Testis (tissue), 2 donors: ENCODE measurements around the gene COL17A1.

ENCODE experiments used
- POLR2A ChIP-seq: fragments of 450-650 bp; IDR thresholded peaks from one replicate; pipeline ENCODE4 v1.6.1; 2017; ENCODE audit warnings: antibody characterized with exemption, mild to moderate bottlenecking, moderate library complexity
- TF ChIP-seq, protein P1 (sequence below), 3 experiments: fragments of 450-650 bp in 2 of 3; fragments of 200-600 bp in 1 of 3; sonication (generic) in 1 of 3; IDR thresholded peaks; one replicate each; pipeline ENCODE4 v1.5.1; 2016 to 2019; ENCODE audit warnings: antibody characterized with exemption in 3 of 3, mild to moderate bottlenecking in 2 of 3, moderate library complexity in 1 of 3

DNA sequence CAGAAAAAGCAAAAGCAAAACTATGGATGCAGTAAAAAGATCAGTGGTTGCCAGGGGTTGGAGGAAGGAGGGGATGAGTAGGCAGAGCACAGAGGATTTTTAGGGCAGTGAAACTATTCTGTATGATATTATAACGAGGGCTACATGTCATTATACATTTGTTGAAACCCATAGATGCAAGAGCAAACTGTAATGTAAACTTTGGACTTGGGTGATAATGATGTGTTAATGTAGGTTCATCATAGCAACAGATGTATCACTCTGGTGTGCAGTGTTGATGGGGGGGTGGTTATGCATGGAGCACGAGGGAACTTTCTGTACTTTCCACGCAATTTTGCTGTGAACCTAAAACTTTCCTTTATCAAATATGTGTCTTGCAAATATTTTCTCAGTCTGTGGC, 95.6 kb downstream of the COL17A1 start:
- TF ChIP-seq, protein P1, sequence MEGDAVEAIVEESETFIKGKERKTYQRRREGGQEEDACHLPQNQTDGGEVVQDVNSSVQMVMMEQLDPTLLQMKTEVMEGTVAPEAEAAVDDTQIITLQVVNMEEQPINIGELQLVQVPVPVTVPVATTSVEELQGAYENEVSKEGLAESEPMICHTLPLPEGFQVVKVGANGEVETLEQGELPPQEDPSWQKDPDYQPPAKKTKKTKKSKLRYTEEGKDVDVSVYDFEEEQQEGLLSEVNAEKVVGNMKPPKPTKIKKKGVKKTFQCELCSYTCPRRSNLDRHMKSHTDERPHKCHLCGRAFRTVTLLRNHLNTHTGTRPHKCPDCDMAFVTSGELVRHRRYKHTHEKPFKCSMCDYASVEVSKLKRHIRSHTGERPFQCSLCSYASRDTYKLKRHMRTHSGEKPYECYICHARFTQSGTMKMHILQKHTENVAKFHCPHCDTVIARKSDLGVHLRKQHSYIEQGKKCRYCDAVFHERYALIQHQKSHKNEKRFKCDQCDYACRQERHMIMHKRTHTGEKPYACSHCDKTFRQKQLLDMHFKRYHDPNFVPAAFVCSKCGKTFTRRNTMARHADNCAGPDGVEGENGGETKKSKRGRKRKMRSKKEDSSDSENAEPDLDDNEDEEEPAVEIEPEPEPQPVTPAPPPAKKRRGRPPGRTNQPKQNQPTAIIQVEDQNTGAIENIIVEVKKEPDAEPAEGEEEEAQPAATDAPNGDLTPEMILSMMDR (IDR thresholded peaks at IDR 0.05) = no peak
- no peak for TF ChIP-seq POLR2A
